SIG-M5 treated with dmso at 0.1 percent for 504 hours (cell line): ENCODE results near the gene HERC2.
A peak's percentile ranks its signal among the peaks of the same experiment; 100 is the strongest.
"Not testable (repeated sequence)": the region's sequence is repeated elsewhere in the genome, so short reads cannot be mapped to it uniquely, and the experiment has no call there.

Experiments used
- DNase-seq: peaks from one replicate; lab custom pipeline; 2025; ENCODE audit not compliant: unreplicated experiment; lab: John Stamatoyannopoulos, UW

Gene HERC2

DNA sequence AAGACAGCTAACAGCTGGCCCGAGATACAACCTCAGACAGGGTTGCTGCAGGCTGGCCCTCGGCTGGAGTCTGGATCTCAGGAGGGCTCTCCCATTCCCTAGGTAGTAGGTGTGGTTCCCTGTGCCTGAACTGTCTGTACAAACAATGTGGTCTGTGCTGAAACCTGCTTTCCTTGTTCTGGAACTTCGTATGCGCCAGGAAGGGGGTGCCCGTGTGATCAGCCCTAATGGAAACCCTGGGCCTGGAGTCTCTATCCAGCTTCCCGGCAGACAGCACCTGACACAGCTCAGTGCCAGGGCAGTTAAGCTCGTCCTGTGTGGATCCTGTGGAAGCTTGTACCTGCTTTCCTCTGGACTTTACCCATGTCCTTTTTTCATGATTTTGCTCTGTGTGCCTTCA is 99.4 kb downstream of the HERC2 start:
- DNase-seq: peak; percentile 4

DNA sequence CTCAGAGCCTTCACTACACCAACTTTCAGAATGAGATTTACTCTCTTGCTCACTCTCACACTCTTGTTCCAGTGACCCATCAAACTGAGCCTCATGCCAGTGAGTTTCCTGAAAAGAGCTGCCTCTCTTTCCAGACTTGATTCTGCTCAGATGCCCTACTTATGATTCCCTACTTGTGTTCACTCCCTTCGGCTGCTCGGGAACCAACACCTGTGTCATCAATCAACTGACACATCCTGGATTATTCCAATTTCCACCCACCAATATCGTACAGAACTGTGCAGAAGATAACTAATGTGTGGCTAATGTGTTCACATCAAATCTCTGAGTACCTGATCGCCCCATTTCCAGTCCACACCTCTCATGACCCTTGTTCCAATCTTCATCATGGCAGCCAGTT is 100.3 kb downstream of the HERC2 start:
- not testable (repeated sequence) for DNase-seq

DNA sequence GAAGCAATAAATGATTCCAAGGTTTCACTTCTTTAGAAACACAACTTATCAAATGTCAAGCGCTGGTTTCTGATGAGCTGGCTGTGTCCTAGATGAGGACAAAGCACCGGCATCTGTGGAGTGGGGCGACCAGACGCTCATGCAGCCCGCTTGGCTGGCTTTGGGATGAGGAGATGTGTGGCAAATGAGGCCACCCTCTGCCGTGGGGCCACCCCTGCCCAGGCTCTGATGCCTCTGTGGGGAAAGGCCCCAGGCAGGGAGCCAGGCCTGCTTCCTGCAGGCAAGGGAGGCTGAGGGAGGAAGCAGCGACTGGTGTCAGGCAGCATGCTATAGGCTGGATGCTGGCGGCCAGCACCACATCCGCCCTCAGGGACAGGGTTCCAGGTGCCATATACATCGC is 102.9 kb downstream of the HERC2 start:
- DNase-seq: no peak

DNA sequence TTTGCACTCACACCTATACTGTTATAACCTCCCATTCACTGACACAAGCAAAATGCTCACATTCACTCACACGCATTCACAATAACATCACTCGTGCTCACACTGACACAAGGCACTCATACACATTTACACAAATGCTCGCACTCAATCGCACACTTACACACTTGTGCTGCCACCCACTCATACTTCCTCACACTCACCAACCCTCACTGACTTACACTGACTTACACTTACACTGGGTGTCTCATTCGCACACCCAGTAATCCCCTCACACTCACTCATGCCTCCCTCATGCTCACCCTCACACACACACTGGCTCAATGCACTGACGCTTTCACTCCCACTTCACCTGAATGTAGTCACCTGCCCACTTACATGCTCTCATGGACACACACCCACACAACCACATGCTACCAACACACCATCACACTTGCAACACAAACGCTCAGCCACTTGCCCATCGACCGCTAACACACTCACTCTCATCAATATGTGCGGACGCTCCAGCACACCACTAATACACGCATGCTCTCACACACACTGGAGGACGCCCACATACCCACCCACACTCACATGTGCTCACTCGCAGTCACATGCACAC is 104.9 kb downstream of the HERC2 start:
- DNase-seq: not testable (repeated sequence)

DNA sequence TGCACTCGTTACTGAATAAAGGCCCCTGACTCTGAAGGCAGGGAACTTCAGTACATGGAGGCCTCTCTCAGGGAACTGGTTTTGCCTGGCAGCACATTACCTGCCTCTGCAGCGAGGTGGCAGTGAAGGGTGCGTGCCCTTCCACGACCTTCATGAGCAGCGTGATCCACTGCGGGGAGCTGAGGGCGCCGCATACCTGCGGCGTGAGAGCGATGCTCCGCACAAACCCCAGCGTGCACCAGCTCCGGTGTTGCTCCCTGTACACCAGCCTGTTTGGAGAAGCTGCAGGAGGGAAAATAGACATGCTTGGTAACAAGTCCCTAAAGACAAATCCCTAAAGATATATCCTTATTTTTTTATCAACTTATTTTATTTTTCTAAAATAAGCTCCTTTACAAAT is 106.5 kb downstream of the HERC2 start:
- not testable (repeated sequence) for DNase-seq

DNA sequence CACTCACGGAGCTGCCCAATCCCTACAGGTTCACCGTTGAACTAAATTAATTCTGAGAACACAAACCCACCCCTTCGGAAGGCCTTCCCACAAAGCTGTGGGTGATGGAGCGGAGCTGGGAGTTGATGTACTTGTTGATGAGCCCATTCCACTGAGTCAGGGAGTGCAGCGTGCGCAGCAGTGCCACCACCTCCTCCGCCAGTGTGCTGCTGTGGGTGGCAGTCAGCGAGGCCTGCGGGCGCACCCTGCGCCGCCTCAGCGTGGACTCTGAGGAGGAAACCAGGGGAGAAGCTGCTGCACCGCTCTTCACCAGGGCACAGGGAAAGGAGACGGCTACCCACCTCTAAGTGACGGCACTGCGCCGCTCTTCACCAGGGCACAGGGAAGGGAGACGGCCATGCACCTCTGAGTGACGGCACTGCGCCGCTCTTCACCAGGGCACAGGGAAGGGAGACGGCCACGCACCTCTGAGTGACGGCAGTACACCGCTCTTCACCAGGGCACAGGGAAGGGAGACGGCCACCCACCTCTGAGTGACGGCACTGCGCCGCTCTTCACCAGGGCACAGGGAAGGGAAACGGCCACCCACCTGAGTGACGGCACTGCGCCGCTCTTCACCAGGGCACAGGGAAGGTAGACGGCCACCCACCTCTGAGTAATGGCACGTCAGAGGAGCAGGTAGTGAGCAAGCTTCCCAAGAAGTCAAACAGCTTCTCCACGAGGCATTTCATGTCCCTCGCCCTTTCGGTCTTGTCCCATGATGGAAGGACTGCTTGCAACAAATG is 107.8 kb downstream of the HERC2 start:
- DNase-seq: not testable (repeated sequence)

DNA sequence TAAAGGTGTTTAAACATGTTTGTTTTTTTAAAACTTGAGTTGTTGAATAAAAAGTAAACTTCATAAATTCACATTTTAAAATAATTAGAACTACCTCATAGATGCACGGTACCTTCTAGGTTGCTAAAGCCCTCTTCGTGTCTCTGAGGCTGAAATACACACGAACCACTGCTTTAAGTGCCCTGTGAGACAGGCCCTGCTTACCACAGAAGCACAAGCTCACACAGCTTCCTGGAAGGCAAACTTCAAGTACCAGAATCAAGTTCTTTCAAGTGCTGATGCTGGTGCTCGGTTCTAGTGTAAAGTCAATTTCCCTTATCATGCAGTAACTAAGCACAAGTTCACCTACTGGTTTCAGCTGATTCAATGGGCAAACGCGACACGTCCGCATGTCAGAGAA is 108.6 kb downstream of the HERC2 start:
- DNase-seq: not testable (repeated sequence)

DNA sequence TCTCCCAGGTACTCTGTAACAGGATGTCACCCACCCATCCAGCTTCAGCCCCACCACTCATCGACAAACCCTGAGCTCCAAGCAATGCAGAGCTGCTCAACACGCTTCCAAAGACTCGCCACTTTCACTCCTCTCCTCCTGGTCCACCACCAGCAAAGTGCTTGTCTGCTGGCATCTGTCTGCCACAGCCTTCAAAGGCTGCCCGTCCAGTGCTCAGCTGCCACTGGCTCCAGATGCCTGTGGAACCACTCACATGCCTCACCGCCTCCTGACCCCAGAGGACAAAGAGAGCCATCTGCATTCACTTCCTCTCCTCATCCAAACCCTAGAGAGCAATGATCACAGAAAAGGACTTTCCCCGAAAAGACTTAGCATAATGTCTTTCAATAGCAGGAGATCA is 113.4 kb downstream of the HERC2 start:
- no peak for DNase-seq

DNA sequence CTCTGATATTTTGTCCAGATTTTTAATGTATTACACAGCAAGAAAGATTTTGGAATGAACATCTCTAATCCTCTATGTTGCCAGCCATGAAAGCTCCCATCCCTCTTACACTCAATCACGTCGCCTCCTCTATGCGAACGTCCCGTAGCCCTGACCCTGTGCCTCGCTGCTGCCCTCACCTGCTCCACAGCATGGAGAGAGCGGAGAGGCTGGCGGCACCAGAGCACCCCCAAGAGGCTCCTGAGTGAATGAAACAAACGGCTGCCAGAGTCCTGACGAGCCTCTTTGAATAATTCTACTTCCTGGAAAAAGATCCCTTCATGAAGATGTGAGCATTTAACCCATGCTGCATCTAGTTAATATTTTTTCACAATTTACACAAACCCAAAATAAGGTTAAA is 116.3 kb downstream of the HERC2 start:
- not testable (repeated sequence) for DNase-seq

DNA sequence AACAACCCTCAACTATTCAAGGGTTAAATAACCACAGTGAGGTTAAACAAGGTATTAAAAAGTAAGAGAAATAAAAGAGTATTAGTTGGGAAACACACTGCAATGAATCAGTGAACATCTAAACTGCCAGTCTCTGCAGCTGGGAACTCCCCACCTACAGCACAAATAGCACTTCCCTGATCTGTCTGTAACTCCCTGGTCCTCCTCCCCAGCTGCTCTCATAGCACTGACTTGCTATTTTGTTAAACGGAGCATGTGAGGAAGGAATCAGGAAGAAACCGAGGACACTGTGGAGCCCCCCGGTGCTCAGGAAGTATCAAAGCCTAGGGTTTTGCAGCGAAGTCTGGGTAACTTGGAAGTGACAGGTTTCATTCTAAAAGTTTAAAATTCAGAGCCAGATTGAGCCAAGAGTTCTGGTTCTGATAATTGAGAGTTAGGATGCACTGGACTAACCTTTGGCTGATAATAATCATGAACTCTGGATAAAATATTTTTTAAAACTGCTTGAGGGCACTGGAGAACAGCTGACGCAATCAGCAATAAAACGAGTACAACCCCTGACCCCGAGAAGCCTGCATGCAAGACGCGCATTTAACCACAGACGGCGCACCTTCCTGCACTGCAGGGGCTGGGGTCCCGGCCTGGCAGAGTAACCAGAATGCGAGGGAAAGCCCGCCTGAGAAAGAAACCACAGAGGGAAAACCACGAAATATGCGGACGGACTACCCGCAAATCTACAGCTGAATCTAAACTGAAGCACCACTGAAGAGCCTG is 118.7 kb downstream of the HERC2 start:
- not testable (repeated sequence) for DNase-seq

DNA sequence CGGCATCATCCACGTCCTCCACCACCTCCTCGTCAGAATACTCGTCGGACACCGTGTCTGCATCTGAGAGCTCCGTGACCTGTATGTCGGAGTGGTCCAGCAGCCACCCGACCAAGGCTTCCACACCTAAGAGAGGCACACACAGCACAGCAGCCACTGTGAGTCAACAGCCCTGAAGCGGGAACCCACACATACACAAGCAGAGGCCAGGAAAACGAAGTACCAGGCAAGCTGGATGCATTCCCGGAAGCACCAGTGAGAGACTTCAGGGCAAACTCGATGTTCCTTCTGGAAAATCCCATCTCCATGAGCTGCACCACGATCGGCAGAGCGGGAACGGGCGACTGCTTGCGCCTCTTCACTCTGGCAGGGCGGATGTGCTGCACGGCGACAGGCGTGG is 119.9 kb downstream of the HERC2 start:
- not testable (repeated sequence) for DNase-seq

DNA sequence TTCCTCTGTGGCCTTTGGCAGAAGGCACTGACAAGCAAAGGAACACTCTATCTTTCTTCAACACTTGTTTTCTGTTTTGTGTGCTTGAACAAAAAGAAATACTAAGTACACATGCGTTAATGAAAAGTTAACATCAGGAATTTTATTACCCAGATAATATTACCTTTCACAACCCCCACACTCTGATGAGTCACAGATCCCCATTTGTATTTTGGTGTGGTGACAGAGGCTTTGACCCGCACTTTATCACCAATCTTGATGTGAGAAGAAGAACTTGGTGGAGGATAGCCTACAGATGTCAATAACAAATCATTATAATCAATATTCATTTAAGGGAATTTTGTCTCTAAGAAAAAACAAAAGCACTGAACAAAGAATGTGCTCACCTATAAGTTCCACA is 123.8 kb downstream of the HERC2 start:
- not testable (repeated sequence) for DNase-seq

DNA sequence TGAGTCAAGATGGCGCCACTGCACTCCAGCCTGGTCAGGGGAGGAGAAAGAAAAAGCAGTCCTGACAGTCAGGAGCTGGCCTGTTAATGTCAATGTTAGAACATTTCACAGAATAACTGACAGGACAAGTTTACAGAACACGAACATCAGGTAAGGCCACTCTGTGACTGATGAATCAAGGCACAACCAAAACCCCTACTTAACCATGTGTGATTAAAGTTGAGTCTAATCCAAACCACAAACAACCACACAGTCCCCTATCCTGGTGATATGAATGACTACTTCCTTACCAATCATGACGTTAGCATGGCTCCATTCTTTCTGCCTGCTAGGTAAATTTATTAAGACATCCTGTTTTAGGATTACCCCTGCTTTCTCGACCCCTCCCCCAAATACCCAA is 124.3 kb downstream of the HERC2 start:
- not testable (repeated sequence) for DNase-seq

DNA sequence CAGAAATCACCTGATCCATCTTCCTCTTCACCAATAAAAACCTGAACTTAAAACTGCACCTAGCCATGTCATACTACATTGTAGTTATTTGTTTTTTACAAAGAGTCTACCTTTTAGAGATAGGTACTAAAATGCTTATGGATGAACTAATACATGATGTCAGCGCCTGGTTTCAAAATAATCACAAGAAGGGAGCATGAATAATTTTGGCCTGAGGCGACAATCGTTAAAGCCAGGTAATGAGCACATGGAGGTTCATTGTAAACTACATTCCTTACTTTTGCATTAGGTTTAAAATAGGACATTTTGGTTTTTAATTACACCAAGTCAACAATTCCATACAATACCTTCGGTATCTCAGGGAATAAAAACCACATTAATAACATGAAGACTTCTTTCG is 125.4 kb downstream of the HERC2 start:
- DNase-seq: not testable (repeated sequence)

DNA sequence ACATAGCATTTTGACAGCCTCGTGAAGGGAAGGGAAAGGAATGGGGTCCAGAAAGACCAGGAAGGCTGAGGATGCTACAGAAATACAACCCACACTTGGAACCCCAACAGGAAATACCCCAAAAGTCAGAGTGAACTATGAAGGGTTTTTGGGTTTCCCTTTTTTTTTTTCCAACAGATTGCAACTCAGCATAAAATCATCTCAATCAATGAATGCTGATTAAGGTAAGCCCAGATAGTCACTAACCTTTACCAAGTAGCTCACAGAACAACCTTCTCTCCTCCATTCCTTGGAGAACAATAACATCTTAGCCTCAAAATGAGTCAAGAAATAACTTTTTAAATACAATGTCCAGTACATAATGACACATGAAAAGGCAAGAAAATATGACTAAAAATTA is 129.2 kb downstream of the HERC2 start:
- no peak for DNase-seq

DNA sequence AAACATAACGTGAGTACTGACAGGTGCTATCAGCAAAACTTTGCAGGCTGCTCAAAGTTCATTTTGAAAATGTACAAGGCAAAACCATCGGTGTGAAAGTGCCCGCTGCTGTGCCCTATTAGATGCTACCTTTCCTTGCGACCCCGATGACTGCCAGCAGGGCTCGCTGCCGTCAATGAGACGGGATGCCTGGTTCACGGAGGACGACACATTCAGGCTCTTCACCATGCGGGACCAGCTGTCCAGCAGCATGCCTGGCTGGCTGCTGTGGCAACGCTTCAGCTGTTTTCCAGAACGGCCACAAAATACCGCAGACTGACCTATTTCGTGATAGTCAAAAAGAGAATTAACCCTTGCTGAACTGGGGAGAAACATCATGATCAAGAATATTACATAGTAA is 130.1 kb downstream of the HERC2 start:
- no peak for DNase-seq

DNA sequence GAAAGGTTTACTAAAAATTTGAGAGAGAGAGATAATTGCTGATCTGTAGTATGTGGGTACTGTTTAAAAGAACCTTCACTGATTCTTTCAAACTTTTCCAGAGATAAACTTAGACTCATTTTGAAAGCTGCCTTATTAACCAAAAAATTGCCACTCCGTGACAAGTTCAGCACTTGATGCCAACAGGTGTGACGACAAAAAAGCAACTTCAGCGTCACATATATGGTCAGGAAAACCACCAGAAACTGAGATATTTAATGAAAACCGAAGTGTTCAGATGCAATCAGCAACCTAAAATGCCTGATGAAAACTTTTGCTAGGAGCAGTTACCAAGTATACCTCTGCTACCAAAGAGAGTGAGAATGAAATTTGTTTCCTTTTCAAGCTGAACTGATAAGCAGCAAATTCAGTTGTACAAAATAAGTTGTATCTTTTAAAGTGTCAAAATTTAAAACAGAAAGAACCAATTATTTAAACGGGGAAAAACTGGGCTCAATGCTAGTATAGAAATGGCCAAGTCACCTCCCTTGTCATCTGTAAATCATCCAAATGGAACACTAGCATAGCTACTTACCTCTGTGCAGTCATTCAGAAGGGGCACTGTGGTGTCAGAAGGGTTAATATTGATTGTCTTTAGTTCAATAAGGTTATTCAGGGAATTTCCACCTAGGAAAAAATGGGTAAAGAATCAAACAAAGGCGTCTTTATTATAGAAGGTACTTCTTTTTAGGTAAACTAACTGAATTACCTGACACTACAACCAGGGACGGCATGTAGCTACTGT is 131.4 kb downstream of the HERC2 start:
- no peak for DNase-seq

DNA sequence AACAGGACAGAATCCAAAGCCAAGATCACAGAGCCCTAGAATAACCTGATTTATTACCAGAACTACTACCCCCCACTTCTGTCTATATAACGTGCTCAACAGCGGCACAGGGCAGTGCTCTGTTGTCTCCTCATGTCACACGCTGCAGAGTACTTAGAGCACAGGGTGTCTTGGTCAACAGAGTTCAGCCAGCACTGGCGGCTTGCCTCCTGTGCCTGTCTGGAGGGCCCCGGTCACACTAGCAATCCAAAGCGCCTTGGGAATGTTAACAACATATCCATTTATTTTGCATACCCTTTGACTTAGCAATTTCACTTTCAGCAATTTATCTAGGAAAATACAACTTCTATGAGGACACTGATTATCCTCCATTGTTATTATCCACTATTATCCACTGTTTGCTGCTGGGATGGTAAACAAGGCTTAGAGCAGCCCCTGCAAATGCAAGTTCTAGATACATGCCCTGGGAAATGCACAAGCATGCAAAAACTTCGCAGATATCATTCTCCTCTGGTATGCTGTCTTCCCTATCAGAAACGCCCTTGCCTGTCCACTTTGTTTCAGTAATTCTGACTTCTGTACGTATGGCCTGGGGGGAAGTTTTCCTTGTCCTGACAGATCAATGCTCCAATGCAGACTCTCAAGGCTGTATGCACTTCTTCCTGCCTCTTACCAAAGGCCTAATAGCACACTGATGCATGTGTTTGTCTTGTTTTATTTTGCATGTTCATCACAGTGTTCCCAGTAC is 136.7 kb downstream of the HERC2 start:
- no peak for DNase-seq

DNA sequence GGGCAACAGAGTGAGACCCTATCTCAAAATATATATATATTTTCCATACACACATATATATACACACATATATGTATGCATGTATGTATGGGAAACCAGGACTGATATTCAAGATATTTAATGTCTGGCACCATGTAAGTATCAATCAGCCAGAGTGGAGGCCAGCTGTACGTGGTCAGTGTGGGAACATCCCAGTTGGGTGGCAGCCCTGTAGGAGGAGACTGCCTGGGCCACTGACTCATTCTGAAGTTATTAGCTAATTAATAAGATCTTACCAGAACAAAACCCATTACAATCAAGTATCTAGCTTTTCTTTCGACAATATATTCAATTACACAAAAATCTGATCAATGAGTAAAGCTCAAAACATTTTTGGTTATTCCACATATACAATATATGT is 137.8 kb downstream of the HERC2 start:
- no peak for DNase-seq

DNA sequence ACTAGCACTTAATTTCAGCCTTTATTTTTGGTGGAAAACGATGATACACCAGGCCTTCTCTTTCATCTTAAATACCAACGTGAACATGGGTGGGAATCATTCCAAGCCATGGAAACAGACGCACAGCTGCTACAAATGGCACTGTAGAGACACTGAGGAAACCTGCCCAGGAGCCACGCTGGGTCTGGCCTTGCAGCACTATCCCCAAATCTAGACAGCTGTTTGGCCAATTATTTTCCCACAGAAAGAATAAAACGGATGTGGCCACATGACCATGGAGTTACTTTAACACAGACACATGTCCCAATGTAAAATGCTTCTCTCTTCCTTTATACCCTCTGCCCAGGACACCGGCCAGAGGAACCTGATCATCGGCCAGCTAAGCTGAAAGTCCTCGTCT is 139.2 kb downstream of the HERC2 start:
- no peak for DNase-seq

DNA sequence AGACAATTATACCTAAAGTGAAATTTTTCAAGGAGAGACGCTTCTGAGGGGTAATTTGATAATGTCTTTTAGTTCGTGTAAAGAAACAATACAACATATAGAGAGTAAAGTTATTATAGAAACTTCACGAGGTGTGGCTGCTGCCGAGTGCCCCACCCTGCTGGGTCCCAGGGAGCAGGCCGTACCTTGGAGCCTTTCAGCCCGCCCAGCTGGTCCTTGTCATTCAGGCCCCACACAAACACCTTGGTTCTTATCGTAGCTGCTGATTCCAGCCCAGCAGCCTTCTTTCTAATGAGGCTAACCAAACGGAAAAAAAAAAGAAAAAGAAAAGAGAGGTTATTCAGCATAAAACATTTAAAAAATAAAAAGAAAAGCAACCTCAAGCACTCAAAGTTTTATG is 139.8 kb downstream of the HERC2 start:
- no peak for DNase-seq
